ENCODE results near the gene KAT2B.

DNA sequence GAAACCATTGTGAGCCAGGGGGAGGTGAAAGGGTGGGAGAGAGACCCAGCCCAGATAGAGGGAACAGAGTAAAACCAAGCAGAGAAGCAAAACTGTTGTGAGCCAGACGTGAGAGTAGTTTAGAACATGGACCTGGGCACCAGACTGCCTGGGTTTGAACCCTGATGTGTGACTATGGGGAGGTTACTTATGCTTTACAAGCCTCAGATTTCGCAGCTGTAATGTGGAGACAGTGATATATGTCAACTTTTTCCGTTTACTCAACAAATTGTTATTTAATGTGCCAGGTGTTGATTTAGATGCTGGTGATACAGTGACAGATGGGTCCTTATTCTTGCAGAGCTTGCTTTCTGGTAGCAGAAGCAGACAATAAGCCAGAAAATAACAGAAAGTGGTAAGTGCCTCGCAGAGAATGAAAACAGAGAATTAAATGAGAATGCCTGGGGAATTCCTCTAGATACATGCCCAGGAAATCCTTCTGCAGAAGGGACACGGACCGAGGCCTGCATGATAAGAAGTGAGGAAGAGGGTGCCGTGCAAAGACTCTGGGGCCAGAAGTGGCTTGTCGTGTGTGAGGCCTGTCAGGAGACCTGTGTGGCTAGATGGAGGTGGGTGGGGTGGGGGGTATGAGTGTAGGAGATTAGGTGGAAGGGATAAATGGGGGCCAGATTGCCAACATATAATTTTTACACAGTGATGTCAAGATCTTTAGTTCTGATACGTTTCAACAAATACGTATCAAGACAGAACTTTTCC, 15.0 kb downstream of the KAT2B start:
- TF ChIP-seq, protein P1, sequence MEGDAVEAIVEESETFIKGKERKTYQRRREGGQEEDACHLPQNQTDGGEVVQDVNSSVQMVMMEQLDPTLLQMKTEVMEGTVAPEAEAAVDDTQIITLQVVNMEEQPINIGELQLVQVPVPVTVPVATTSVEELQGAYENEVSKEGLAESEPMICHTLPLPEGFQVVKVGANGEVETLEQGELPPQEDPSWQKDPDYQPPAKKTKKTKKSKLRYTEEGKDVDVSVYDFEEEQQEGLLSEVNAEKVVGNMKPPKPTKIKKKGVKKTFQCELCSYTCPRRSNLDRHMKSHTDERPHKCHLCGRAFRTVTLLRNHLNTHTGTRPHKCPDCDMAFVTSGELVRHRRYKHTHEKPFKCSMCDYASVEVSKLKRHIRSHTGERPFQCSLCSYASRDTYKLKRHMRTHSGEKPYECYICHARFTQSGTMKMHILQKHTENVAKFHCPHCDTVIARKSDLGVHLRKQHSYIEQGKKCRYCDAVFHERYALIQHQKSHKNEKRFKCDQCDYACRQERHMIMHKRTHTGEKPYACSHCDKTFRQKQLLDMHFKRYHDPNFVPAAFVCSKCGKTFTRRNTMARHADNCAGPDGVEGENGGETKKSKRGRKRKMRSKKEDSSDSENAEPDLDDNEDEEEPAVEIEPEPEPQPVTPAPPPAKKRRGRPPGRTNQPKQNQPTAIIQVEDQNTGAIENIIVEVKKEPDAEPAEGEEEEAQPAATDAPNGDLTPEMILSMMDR (IDR thresholded peaks at IDR 0.05), result no peak
- no peak for TF ChIP-seq POLR2AphosphoS5 (IDR thresholded peaks at IDR 0.05)
- TF ChIP-seq POLR2A (IDR thresholded peaks at IDR 0.05), result no peak
- TF ChIP-seq EP300 (IDR thresholded peaks at IDR 0.05), result no peak

All from gastroesophageal sphincter (tissue), 3 donors.